ENCODE measurements around the gene CREBBP. TPM values are rescaled to one million over a fixed set of nuclear protein-coding genes. Genes with fewer than 3 reads are reported as not detected.
A peak's percentile ranks its signal among the peaks of the same experiment; 100 is the strongest.

The CREBBP gene
- total RNA-seq, 1 experiment from 2014 or later, result 79.1 TPM

DNA sequence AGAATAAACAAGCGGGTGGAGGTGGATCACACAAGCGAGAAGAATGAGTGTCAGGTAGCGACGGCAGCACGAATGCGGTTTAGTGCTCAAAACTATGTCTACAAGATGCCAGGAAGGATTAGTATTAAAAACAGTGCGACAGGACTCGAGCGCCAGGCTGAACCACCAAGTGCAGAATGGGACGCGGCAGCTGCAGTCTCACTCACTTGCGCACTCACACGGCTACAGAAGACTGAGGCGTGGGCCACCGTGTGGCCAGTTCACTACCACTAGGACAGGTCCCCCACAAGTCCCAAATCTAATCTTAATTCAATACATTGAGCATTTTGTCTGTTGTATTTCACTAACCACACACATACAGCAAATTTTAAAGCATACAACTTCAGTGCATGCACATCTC, 127.5 kb downstream of the CREBBP start:
- Mint-ChIP-seq H3K4me3 (no peak overlapping the region), H3K27ac (peak overlapping the region in 1 of 3 experiments; percentile 4; a peak in 1 of 7 replicates), H3K4me1 (no peaks in the 10 kb centered on the region), H3K36me3 (ENCODE audit: insufficient read depth in 1 of 3, low read depth in 3 of 3) (peaks cover 27 to 68% (median 44%) of the 10 kb centered on the region in 3 experiments; a peak in 6 of 7 replicates), H3K27me3 (ENCODE audit: low read depth) (no peaks in the 10 kb centered on the region), H3K9me3 (no peaks in the 10 kb centered on the region)
- H4K91ac ChIP-seq (ENCODE audit: insufficient read length, low read depth, low read length), result no peak overlapping the region
- no peak overlapping the region for H3K23ac ChIP-seq (ENCODE audit: insufficient read length, low read depth, low read length)
- H3K27ac ChIP-seq (ENCODE audit: insufficient read length, low read depth, low read length), result no peak overlapping the region
- H3K79me1 ChIP-seq (ENCODE audit: insufficient read depth, low read depth, low read length, poor library complexity, severe bottlenecking), result no peaks in the 10 kb centered on the region
- no peak overlapping the region for H3T11ph ChIP-seq (ENCODE audit: low read length)
- H3K27me3 ChIP-seq (ENCODE audit: insufficient read depth, low read length), result no peaks in the 10 kb centered on the region
- H2AFZ ChIP-seq (ENCODE audit: low read length), result no peak overlapping the region
- H3K14ac ChIP-seq (ENCODE audit: insufficient read depth, low read length), result no peak overlapping the region
- no peaks in the 10 kb centered on the region for H3K23me2 ChIP-seq (ENCODE audit: insufficient read length, low read depth, low read length, poor library complexity, severe bottlenecking)
- H4K20me1 ChIP-seq (ENCODE audit: control insufficient read depth, insufficient read depth, insufficient read length), result no peaks in the 10 kb centered on the region
- no peaks in the 10 kb centered on the region for H3K4me1 ChIP-seq (ENCODE audit: insufficient read depth, low read length)
- H3K56ac ChIP-seq (ENCODE audit: insufficient read length, low read depth, low read length), result no peak overlapping the region
- H3K4me2 ChIP-seq (ENCODE audit: insufficient read depth, insufficient read length, low read length), result no peak overlapping the region
- no peak overlapping the region for H2BK20ac ChIP-seq (ENCODE audit: low read depth, low read length, poor library complexity, severe bottlenecking)
- H3K9ac ChIP-seq (ENCODE audit: extremely low read depth, insufficient read length, low read length), result no peak overlapping the region
- TF ChIP-seq CTCF (conservative IDR thresholded peaks at IDR 0.05), result no peak
- H2AK5ac ChIP-seq (ENCODE audit: insufficient read length, low read length), result no peak overlapping the region
- no peak overlapping the region for H4K8ac ChIP-seq (replicated peaks; ENCODE audit: insufficient read length, low read depth, low read length)
- no peak overlapping the region for H2BK5ac ChIP-seq (ENCODE audit: insufficient read length, low read length)
- no peak overlapping the region for H2BK15ac ChIP-seq (ENCODE audit: low read depth, low read length)
- H3K18ac ChIP-seq (ENCODE audit: insufficient read length, low read depth, low read length), result no peak overlapping the region
- WGBS (ENCODE audit: extremely low coverage, insufficient read length, low lambda C conversion rate), result no CpG with 5 or more reads among the region's 15 CpGs
- H2BK12ac ChIP-seq (ENCODE audit: insufficient read length, low read depth, low read length), result no peak overlapping the region
- no peak overlapping the region for H3K4ac ChIP-seq (ENCODE audit: low read depth, low read length)
- H3K9me3 ChIP-seq (ENCODE audit: control insufficient read depth, low read depth, low read length), result no peaks in the 10 kb centered on the region
- no peaks in the 10 kb centered on the region for H3K79me2 ChIP-seq (ENCODE audit: insufficient read depth, low read length)
- DNase-seq, result no peak
- H4K5ac ChIP-seq (ENCODE audit: insufficient read length, low read depth, low read length), result no peak overlapping the region
- H2BK120ac ChIP-seq (ENCODE audit: low read depth, low read length, poor library complexity, severe bottlenecking), result no peak overlapping the region

All from H9 (cell line).